ENCODE data around the gene NFYC.

GRCh38 chr1:40772146-40772955 is 80.8 kb downstream of the NFYC start:
- TF ChIP-seq CTCF (conservative IDR thresholded peaks at IDR 0.05; ENCODE audit: low read depth in 2 of 2) = no peak
- no peak for TF ChIP-seq POLR2AphosphoS5 (IDR thresholded peaks at IDR 0.05; ENCODE audit: low read depth)
- TF ChIP-seq STAT1 (IDR thresholded peaks at IDR 0.05; ENCODE audit: unreplicated experiment) = no peak
- no peak for TF ChIP-seq CREB1 (CRISPR knock-in tag; IDR thresholded peaks at IDR 0.05; ENCODE audit: low read depth)
- TF ChIP-seq, protein P1, sequence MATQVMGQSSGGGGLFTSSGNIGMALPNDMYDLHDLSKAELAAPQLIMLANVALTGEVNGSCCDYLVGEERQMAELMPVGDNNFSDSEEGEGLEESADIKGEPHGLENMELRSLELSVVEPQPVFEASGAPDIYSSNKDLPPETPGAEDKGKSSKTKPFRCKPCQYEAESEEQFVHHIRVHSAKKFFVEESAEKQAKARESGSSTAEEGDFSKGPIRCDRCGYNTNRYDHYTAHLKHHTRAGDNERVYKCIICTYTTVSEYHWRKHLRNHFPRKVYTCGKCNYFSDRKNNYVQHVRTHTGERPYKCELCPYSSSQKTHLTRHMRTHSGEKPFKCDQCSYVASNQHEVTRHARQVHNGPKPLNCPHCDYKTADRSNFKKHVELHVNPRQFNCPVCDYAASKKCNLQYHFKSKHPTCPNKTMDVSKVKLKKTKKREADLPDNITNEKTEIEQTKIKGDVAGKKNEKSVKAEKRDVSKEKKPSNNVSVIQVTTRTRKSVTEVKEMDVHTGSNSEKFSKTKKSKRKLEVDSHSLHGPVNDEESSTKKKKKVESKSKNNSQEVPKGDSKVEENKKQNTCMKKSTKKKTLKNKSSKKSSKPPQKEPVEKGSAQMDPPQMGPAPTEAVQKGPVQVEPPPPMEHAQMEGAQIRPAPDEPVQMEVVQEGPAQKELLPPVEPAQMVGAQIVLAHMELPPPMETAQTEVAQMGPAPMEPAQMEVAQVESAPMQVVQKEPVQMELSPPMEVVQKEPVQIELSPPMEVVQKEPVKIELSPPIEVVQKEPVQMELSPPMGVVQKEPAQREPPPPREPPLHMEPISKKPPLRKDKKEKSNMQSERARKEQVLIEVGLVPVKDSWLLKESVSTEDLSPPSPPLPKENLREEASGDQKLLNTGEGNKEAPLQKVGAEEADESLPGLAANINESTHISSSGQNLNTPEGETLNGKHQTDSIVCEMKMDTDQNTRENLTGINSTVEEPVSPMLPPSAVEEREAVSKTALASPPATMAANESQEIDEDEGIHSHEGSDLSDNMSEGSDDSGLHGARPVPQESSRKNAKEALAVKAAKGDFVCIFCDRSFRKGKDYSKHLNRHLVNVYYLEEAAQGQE (IDR thresholded peaks at IDR 0.05; ENCODE audit: unreplicated experiment) = no peak
- TF ChIP-seq EZH2 (IDR thresholded peaks at IDR 0.05; ENCODE audit: low read depth, unreplicated experiment) = no peak
- no peak for TF ChIP-seq EZH2phosphoT487 (IDR thresholded peaks at IDR 0.05; ENCODE audit: unreplicated experiment)
- TF ChIP-seq ZNF331 (CRISPR knock-in tag; IDR thresholded peaks at IDR 0.05; ENCODE audit: low read depth) = no peak
- no peak for TF ChIP-seq ZNF114 (CRISPR knock-in tag; IDR thresholded peaks at IDR 0.05)
- no peak for TF ChIP-seq JUNB (IDR thresholded peaks at IDR 0.05; ENCODE audit: unreplicated experiment)
- TF ChIP-seq ETS1 (IDR thresholded peaks at IDR 0.05) = no peak
- no peak for TF ChIP-seq NANOG (IDR thresholded peaks at IDR 0.05; ENCODE audit: borderline replicate concordance)
- TF ChIP-seq ZNF462 (CRISPR knock-in tag; IDR thresholded peaks at IDR 0.05) = no peak

Data from GM23338 (cell line).